ENCODE data around the gene ECE1.
"Not testable (repeated sequence)": the region's sequence is repeated elsewhere in the genome, so short reads cannot be mapped to it uniquely, and the experiment has no call there.

ECE1 gene

DNA sequence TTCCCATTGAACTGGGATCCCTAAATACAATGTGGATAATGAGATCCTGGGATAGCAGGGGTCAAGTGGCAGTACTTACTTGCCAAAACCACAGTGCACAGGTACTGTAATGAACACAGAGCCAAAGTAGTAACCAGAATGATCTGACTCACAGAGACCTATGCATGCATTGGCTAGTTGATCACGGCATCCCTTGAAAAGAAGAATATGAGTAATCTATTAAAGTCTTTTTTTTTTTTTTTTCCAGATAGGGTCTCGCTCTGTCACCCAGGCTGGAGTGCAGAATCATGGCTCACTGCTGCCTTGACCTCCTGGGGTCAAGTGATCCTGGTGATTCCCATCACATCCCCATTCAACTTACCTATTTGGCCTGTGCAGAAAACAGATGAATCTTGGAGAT is 84.1 kb downstream of the ECE1 start:
- Histone ChIP-seq H3K36me3 (ENCODE audit: insufficient read depth, low read length) (no peaks in the 10 kb centered on the region), H2AFZ (ENCODE audit: low read length) (no peak overlapping the region), H3K4me3 (ENCODE audit: low read length, poor library complexity, severe bottlenecking) (no peak overlapping the region), H3K79me2 (ENCODE audit: insufficient read depth, low read length) (no peaks in the 10 kb centered on the region), H3K4me2 (ENCODE audit: low read depth, low read length, poor library complexity, severe bottlenecking) (no peak overlapping the region), H3K9me3 (ENCODE audit: insufficient read depth, low read depth, low read length) (no peaks in the 10 kb centered on the region), H3K9me2 (replicated peaks; ENCODE audit: low read depth, low read length) (no peaks in the 10 kb centered on the region), H3K27me3 (ENCODE audit: insufficient read depth, low read length, poor library complexity, severe bottlenecking) (no peaks in the 10 kb centered on the region), H4K20me1 (ENCODE audit: insufficient read depth, low read length, poor library complexity, severe bottlenecking) (no peaks in the 10 kb centered on the region), H3F3A (ENCODE audit: low read depth) (no peaks in the 10 kb centered on the region), H3K4me1 (ENCODE audit: insufficient read depth, low read length, poor library complexity, severe bottlenecking) (no peaks in the 10 kb centered on the region), H3K9ac (ENCODE audit: low read depth, low read length, poor library complexity, severe bottlenecking) (no peak overlapping the region)
- TF ChIP-seq, protein P1, sequence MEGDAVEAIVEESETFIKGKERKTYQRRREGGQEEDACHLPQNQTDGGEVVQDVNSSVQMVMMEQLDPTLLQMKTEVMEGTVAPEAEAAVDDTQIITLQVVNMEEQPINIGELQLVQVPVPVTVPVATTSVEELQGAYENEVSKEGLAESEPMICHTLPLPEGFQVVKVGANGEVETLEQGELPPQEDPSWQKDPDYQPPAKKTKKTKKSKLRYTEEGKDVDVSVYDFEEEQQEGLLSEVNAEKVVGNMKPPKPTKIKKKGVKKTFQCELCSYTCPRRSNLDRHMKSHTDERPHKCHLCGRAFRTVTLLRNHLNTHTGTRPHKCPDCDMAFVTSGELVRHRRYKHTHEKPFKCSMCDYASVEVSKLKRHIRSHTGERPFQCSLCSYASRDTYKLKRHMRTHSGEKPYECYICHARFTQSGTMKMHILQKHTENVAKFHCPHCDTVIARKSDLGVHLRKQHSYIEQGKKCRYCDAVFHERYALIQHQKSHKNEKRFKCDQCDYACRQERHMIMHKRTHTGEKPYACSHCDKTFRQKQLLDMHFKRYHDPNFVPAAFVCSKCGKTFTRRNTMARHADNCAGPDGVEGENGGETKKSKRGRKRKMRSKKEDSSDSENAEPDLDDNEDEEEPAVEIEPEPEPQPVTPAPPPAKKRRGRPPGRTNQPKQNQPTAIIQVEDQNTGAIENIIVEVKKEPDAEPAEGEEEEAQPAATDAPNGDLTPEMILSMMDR (conservative IDR thresholded peaks at IDR 0.05; ENCODE audit: low read length), result no peak
- no peak for TF ChIP-seq EZH2phosphoT487 (IDR thresholded peaks at IDR 0.05; ENCODE audit: borderline replicate concordance)

DNA sequence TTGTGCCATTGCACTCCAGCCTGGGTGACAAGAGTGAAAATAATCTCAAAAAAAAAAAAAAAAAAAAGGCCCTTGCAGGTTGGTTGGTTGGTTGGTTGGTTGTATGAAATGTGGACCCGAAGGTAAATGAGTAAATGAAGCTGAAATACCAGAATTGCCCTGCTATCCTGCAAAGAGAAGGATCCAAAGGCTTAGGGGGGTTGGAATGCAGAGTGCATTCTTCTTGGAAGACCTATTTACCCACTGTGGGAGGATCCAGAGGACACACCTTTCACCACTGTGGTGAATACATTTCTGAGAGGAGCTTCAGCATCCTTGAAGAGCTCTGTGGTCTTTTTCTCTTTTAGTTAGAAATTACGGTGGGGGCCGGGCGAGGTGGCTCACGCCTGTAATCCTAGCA is 84.8 kb downstream of the ECE1 start:
- no peak overlapping the region for H2AFZ ChIP-seq (ENCODE audit: low read length)
- no peak for TF ChIP-seq EZH2phosphoT487 (IDR thresholded peaks at IDR 0.05; ENCODE audit: borderline replicate concordance)
- TF ChIP-seq, protein P1 (conservative IDR thresholded peaks at IDR 0.05; ENCODE audit: low read length), result no peak
- H4K20me1 ChIP-seq (ENCODE audit: insufficient read depth, low read length, poor library complexity, severe bottlenecking), result no peaks in the 10 kb centered on the region
- no peaks in the 10 kb centered on the region for H3K27me3 ChIP-seq (ENCODE audit: insufficient read depth, low read length, poor library complexity, severe bottlenecking)
- H3K79me2 ChIP-seq (ENCODE audit: insufficient read depth, low read length), result no peaks in the 10 kb centered on the region
- H3K4me3 ChIP-seq (ENCODE audit: low read length, poor library complexity, severe bottlenecking), result no peak overlapping the region
- no peak overlapping the region for H3K9ac ChIP-seq (ENCODE audit: low read depth, low read length, poor library complexity, severe bottlenecking)
- no peaks in the 10 kb centered on the region for H3K9me2 ChIP-seq (replicated peaks; ENCODE audit: low read depth, low read length)
- H3K36me3 ChIP-seq (ENCODE audit: insufficient read depth, low read length), result no peaks in the 10 kb centered on the region
- no peaks in the 10 kb centered on the region for H3F3A ChIP-seq (ENCODE audit: low read depth)
- H3K4me1 ChIP-seq (ENCODE audit: insufficient read depth, low read length, poor library complexity, severe bottlenecking), result no peaks in the 10 kb centered on the region
- H3K4me2 ChIP-seq (ENCODE audit: low read depth, low read length, poor library complexity, severe bottlenecking), result no peak overlapping the region
- H3K9me3 ChIP-seq (ENCODE audit: insufficient read depth, low read depth, low read length), result no peaks in the 10 kb centered on the region

DNA sequence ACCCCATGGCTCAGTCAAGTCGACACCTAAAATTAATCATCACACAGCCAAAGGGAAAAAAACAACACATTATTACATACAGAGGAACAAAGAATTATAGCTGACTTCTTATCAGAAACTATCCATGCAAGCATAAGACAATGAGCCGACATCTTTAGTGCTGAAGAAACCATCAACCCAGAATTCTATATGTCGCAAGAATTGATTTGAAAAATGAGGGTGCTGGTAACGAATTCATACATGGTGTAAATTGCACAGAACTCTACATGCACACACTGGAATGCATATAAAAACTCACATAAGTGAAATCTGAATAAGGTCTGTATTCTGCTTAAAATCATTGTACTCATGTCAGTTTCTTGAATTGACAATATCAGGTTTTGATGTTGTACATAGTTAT is 88.6 kb downstream of the ECE1 start:
- Histone ChIP-seq H3K27me3 (ENCODE audit: insufficient read depth, low read length, poor library complexity, severe bottlenecking) (no peaks in the 10 kb centered on the region), H3K4me2 (ENCODE audit: low read depth, low read length, poor library complexity, severe bottlenecking) (no peak overlapping the region), H3K79me2 (ENCODE audit: insufficient read depth, low read length) (no peaks in the 10 kb centered on the region), H3K36me3 (ENCODE audit: insufficient read depth, low read length) (no peaks in the 10 kb centered on the region), H3K9me2 (replicated peaks; ENCODE audit: low read depth, low read length) (no peaks in the 10 kb centered on the region), H2AFZ (ENCODE audit: low read length) (no peak overlapping the region), H3F3A (ENCODE audit: low read depth) (no peaks in the 10 kb centered on the region), H3K4me1 (ENCODE audit: insufficient read depth, low read length, poor library complexity, severe bottlenecking) (no peaks in the 10 kb centered on the region), H4K20me1 (ENCODE audit: insufficient read depth, low read length, poor library complexity, severe bottlenecking) (no peaks in the 10 kb centered on the region), H3K9ac (ENCODE audit: low read depth, low read length, poor library complexity, severe bottlenecking) (no peak overlapping the region), H3K4me3 (ENCODE audit: low read length, poor library complexity, severe bottlenecking) (no peak overlapping the region), H3K9me3 (ENCODE audit: insufficient read depth, low read depth, low read length) (no peaks in the 10 kb centered on the region)
- TF ChIP-seq EZH2phosphoT487 (IDR thresholded peaks at IDR 0.05; ENCODE audit: borderline replicate concordance), result no peak
- TF ChIP-seq, protein P1 (conservative IDR thresholded peaks at IDR 0.05; ENCODE audit: low read length), result no peak

DNA sequence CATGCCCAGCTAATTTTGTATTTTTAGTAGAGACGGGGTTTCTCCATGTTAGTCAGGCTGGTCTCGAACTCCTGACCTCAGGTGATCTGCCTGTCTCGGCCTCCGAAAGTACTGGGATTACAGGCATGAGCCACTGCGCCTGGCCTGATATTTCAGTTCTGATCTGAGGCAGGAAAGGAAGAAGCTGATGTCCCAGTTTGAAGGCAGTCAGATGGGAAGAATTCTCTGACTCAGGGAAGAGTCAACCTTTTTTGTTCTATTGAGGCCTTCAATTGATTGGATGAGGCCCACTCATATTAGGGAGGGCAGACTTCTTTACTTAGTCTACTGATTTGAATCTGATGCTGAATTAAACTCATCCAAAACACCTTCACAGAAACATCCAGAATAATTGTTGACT is 89.0 kb downstream of the ECE1 start:
- H2AFZ ChIP-seq (ENCODE audit: low read length); H3K9me3 ChIP-seq (ENCODE audit: insufficient read depth, low read depth, low read length); H3K79me2 ChIP-seq (ENCODE audit: insufficient read depth, low read length); H3K36me3 ChIP-seq (ENCODE audit: insufficient read depth, low read length); H4K20me1 ChIP-seq (ENCODE audit: insufficient read depth, low read length, poor library complexity, severe bottlenecking); H3K4me3 ChIP-seq (ENCODE audit: low read length, poor library complexity, severe bottlenecking); H3K9me2 ChIP-seq (replicated peaks; ENCODE audit: low read depth, low read length); H3K4me1 ChIP-seq (ENCODE audit: insufficient read depth, low read length, poor library complexity, severe bottlenecking); H3K27me3 ChIP-seq (ENCODE audit: insufficient read depth, low read length, poor library complexity, severe bottlenecking); H3F3A ChIP-seq (ENCODE audit: low read depth); H3K4me2 ChIP-seq (ENCODE audit: low read depth, low read length, poor library complexity, severe bottlenecking); H3K9ac ChIP-seq (ENCODE audit: low read depth, low read length, poor library complexity, severe bottlenecking): not testable (repeated sequence)
